GM19035 (cell line): ENCODE results near the gene DNAJB7.
"Not testable (repeated sequence)": the region's sequence is repeated elsewhere in the genome, so short reads cannot be mapped to it uniquely, and the experiment has no call there.

Experiments
- ATAC-seq: cut with Tn5 transposase; IDR thresholded peaks from one replicate; pipeline ENCODE4 v1.9.1; 2021; ENCODE audit not compliant: unreplicated experiment

DNAJB7 gene

DNA sequence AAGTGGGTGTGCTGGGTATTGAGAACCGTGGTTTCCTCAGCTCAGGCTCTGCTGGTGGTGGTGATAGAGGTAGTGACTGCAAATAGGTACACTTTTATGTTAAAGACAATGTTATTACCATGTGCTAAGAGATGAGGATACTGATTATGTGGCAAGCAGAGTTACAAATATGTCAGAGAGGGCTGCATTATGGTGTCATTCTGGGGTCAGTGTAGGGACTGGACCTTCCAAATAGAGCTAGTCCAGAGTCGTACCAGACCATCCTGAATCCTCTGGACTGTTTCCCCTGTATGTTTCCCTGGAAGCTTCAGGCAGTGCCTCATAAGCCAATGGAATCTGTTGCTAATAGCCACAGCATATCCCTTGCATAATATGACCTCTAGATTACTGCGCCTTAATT lies at the start of gene DNAJB7:
DNAJB7 (minus strand) TSS at position 101 of the 400 bp plus-strand sequence. CDS start 119 bp downstream, outside the sequence.
- no peak for ATAC-seq

DNA sequence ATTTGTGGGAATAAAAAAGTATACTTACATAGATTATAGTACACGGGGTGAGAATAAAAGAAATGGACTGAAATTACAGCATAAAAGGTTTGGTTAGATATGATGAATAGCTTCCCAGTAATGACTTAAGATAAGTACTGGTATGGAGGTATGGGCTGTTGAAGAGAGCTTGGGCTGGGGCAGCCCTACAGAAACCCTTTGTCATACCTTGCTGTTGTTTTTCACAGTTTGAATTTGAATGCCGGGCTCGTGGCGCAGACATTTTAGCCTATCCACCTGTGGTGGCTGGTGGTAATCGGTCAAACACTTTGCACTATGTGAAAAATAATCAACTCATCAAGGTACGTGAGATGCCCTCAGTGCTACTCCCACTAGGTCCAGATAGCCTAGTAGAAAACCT lies 47.0 kb upstream of the DNAJB7 start:
- no peak for ATAC-seq

DNA sequence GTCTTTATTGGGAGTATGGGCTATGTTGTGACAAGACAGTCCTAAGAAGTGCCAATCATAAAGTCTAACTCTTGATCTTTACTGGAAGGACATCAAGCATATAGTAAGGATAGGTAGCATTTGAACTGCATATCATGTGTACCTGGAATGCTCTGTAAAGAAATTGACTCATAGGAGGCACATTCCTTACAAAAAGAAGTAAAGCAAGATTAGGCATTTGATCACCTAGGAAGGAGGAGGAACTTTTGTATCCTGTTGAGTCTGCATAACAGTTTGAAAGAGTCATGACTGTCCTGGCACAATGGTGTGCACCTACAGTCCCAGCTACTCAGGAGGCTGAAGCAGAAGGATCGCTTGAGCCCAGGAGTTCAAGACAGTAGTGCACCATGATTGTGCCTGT lies 42.2 kb upstream of the DNAJB7 start:
- no peak for ATAC-seq

- ATAC-seq, result no peak
These were observed 37.0 kb upstream of the DNAJB7 start for GRCh38 chr22:40898850-40899357.

- ATAC-seq, result no peak
These were observed 32.5 kb upstream of the DNAJB7 start for GRCh38 chr22:40894417-40894816.

GRCh38 chr22:40890881-40891280 lies 29.0 kb upstream of the DNAJB7 start:
- no peak for ATAC-seq

DNA sequence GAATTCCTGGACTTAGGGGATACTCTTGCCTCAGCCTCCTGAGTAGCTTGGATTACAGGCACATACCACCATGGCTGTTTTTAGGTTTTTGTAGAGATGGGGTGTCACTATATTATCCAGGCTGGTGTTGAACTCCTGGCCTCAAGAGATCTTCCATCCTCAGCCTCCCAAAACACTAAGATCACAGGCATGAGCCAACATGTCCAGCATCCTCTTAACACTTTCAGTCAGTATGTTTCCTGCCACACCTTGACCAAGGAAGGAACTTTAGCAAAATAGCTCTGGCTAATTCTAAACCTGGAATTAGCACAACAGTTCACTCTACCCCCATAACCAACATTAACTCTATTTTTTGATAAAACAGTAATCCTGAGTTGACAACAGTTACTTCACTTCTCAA lies 27.2 kb upstream of the DNAJB7 start:
- no peak for ATAC-seq

DNA sequence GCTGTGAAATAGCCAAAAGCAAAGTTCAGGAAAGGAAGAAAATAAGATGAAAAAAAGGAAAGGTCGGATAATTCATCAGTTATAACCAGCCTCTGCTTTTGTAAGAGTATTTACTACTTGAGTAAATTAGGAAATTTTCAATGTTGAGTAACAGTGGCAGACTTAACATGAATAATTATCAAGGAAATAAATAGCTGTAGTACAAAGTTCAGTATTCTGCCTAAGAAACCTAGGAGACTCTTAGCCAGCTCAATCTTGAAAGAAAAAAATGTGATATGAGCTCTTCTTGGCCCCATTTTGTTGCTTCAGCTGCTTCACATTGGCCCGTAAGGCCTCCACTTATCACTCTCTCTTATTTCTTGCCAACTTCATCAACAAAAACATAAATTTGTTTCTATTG lies 17.0 kb upstream of the DNAJB7 start:
- ATAC-seq, result no peak

- no peak for ATAC-seq
These were observed 15.6 kb upstream of the DNAJB7 start for GRCh38 chr22:40877488-40877887.

GRCh38 chr22:40876907-40877306 lies 15.0 kb upstream of the DNAJB7 start:
- no peak for ATAC-seq

GRCh38 chr22:40875111-40875510 lies 13.2 kb upstream of the DNAJB7 start:
- no peak for ATAC-seq

DNA sequence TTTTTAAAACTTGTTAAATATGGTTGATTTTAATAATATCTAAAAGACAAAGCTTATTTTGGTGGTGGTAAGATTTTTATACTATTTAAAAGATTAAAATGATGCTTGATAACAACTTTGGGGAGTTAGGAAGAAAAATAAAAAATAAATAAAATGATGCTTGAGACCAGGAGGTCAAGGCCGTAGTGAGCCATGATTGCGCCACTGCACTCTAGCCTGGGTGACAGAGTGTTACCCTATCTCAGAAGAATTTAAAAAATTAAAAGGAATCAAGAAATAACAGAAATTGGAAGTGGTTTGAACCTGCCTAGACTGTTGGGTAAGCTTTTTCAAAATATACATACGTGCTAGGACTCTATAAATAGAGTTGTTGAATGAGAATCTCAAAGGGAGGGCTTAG lies 12.1 kb upstream of the DNAJB7 start:
- no peak for ATAC-seq

GRCh38 chr22:40868379-40868778 lies 6.5 kb upstream of the DNAJB7 start:
- ATAC-seq, result not testable (repeated sequence)

- ATAC-seq, result no peak
These were observed 5.2 kb upstream of the DNAJB7 start for GRCh38 chr22:40867109-40867508.

GRCh38 chr22:40862537-40862936 lies 624 bp upstream of the DNAJB7 start:
- no peak for ATAC-seq

DNA sequence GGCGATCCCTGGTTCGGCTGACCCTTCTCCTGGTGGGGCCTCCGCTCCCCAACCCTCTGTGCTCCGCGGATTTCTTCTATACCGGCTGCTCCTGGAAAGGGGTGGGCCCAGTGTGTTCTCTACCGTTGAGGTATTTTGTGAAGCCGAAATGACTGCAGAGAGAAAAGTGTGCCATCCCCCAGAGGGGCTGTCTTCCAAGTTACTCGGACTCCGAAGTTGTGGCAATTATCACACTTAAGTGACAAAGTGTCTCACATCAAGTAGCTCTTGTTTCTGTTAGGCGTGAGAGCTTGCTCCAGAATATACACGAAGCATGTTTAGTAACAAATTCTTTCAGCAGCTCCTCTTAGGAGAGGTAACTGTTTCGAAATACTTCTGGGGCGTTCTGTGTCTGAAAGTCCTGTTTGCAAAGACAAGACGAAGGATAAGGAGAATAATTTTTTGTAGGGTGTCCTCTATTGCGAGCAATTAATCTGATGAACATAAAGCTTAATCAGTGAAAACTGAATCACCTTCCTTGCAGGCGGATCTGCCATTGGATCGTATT lies 4.5 kb downstream of the DNAJB7 start:
- ATAC-seq, result no peak

GRCh38 chr22:40856513-40857308 lies 5.2 kb downstream of the DNAJB7 start, which contains the start of the genes ST13 and XPNPEP3:
Gene ST13, minus strand, starts transcription at chr22:40856639. Its CDS starts 99 bp downstream, at chr22:40856540.
Gene XPNPEP3, plus strand, starts transcription at chr22:40857148. Its CDS starts 34 bp downstream, at chr22:40857182.
- ATAC-seq, result peak; percentile 85

GRCh38 chr22:40855979-40856512 lies 5.9 kb downstream of the DNAJB7 start:
- ATAC-seq, result peak; percentile 24

DNA sequence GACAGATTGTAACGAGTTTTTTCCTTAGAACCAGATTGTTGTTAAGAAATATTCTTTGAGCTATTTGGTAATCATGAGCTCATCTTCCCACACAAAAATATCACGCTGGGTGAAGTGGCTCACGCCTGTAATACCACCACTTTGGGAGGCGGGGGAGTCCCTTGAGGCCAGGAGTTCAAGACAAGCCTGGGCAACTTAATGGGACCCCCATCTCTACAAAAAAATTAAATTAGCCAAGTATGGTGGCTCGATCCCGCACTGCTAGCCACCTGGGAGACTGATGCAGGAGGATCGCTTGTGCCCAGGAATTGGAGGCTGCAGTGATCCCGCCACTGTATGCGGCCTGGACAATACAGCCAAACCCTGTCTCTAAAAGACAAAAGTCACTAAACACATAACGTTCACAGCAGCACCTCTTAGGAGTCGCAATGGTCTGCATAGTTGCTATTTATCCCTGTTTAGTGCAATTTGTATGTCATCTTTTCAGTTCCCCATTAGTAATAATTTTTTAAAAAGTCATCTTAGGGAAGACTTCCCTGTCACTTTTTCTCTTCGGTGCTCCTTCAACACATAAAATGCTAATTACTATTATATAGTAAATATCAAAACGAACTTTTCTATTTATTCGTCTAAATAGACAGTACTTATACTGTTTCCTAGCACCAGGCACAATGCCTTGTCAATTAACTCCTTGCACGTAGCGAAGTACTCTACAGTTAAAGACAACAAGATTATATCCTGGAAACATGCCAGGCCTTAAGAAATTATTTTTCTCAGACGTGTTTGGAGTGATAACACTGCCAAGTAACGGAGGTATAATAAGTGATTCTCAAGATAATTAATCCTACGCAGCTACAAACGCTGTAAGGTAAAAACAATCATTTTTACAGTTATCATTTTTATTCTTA lies 6.6 kb downstream of the DNAJB7 start:
- no peak for ATAC-seq

- ATAC-seq, result no peak
These were observed 8.0 kb downstream of the DNAJB7 start for GRCh38 chr22:40853961-40854360.

DNA sequence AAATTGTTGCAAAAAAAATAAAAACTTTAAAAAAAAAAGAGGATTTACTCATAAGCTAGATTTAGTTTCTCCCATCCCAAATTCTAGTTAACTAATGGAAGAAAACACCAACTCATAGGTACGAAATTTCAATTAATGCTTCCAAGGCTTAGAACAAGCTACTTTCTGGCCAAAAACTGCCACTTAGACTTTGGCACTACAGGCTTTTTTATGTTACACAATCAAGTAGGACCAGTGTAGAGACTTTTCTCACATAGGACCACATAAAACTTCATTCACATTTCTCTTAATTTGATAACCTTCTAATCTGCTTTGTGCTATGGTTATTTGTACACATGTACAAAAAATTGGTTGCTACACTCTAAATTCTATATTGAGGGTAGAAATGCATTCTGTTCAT lies 8.6 kb downstream of the DNAJB7 start:
- ATAC-seq, result no peak
